Mucosa of rectum (tissue), 2 donors: ENCODE results near the gene PACSIN1.

Source experiments
- H3K27ac ChIP-seq, 2 donors: one replicate each; pipeline ENCODE4 v1.7.0; 2013; ENCODE audit warnings: inconsistent platforms in 2 of 2, low read depth in 2 of 2, low read length in 2 of 2
- H3K27me3 ChIP-seq, 2 donors: one replicate each; pipeline ENCODE4 v1.7.0; 2013; ENCODE audit warnings: low read length in 2 of 2; ENCODE audit not compliant: control insufficient read depth in 2 of 2, insufficient read depth in 2 of 2
- H3K36me3 ChIP-seq, 2 donors: one replicate each; pipeline ENCODE4 v1.7.0; 2013; ENCODE audit warnings: low read length in 2 of 2; ENCODE audit not compliant: control insufficient read depth in 2 of 2, insufficient read depth in 2 of 2
- H3K4me1 ChIP-seq, 2 donors: one replicate each; pipeline ENCODE4 v1.7.0; 2013; ENCODE audit warnings: low read length in 2 of 2, mild to moderate bottlenecking in 1 of 2; ENCODE audit not compliant: control insufficient read depth in 2 of 2, insufficient read depth in 2 of 2
- H3K4me3 ChIP-seq, 2 donors: one replicate each; pipeline ENCODE4 v1.7.0; 2013; ENCODE audit warnings: low read length in 2 of 2
- H3K9ac ChIP-seq, 2 donors: one replicate each; pipeline ENCODE4 v1.7.0; 2013; ENCODE audit warnings: low read length in 2 of 2, low read depth in 1 of 2, mild to moderate bottlenecking in 1 of 2
- H3K9me3 ChIP-seq, 2 donors: one replicate each; pipeline ENCODE4 v1.7.0; 2013; ENCODE audit warnings: low read length in 2 of 2; ENCODE audit not compliant: control insufficient read depth in 2 of 2
- donor health status: healthy.
- donor health status: Normal muscosa, but diverticular disease.

PACSIN1 gene

GRCh38 chr6:34578445-34579262 is 112.8 kb downstream of the PACSIN1 start:
- H3K9me3 ChIP-seq = no peaks in the 10 kb centered on the region
- H3K4me3 ChIP-seq = no peak overlapping the region
- no peak overlapping the region for H3K27ac ChIP-seq
- H3K27me3 ChIP-seq = no peaks in the 10 kb centered on the region
- no peak overlapping the region for H3K9ac ChIP-seq
- H3K4me1 ChIP-seq = peaks cover 0 to 3% of the 10 kb centered on the region in 2 donors
- H3K36me3 ChIP-seq = no peaks in the 10 kb centered on the region

GRCh38 chr6:34580707-34581560 is 115.1 kb downstream of the PACSIN1 start:
- no peak overlapping the region for H3K4me3 ChIP-seq
- H3K9me3 ChIP-seq = no peaks in the 10 kb centered on the region
- no peaks in the 10 kb centered on the region for H3K27me3 ChIP-seq
- no peaks in the 10 kb centered on the region for H3K36me3 ChIP-seq
- no peak overlapping the region for H3K9ac ChIP-seq
- H3K4me1 ChIP-seq = peaks cover 3 to 4% of the 10 kb centered on the region in 2 donors
- H3K27ac ChIP-seq = no peak overlapping the region

- H3K9me3 ChIP-seq = no peaks in the 10 kb centered on the region
- H3K27ac ChIP-seq = no peak overlapping the region
- H3K4me1 ChIP-seq = peaks cover 3 to 4% of the 10 kb centered on the region in 2 donors
- no peak overlapping the region for H3K9ac ChIP-seq
- H3K27me3 ChIP-seq = no peaks in the 10 kb centered on the region
- no peaks in the 10 kb centered on the region for H3K36me3 ChIP-seq
- no peak overlapping the region for H3K4me3 ChIP-seq
Measured at GRCh38 chr6:34581561-34581920, 115.7 kb downstream of the PACSIN1 start.

GRCh38 chr6:34583461-34583860 is 117.6 kb downstream of the PACSIN1 start:
- H3K27ac ChIP-seq = no peak overlapping the region

GRCh38 chr6:34583861-34584604 is 118.2 kb downstream of the PACSIN1 start:
- H3K27me3 ChIP-seq = no peaks in the 10 kb centered on the region
- H3K4me1 ChIP-seq = peaks cover 3 to 4% of the 10 kb centered on the region in 2 donors
- H3K27ac ChIP-seq = no peak overlapping the region
- H3K36me3 ChIP-seq = peaks cover 0 to 4% of the 10 kb centered on the region in 2 donors
- H3K4me3 ChIP-seq = no peak overlapping the region
- no peaks in the 10 kb centered on the region for H3K9me3 ChIP-seq
- H3K9ac ChIP-seq = no peak overlapping the region

More at GRCh38 chr6:34583461-34583860, 117.6 kb downstream of the PACSIN1 start:
- Histone ChIP-seq H3K36me3 (no peaks in the 10 kb centered on the region), H3K4me3 (no peak overlapping the region), H3K9ac (no peak overlapping the region), H3K9me3 (no peaks in the 10 kb centered on the region), H3K4me1 (peaks cover 3 to 4% of the 10 kb centered on the region in 2 donors), H3K27me3 (no peaks in the 10 kb centered on the region)

GRCh38 chr6:34584694-34585093 is 118.8 kb downstream of the PACSIN1 start:
- Histone ChIP-seq H3K9ac (no peak overlapping the region), H3K36me3 (peaks cover 6 to 11% of the 10 kb centered on the region in 2 donors), H3K9me3 (no peaks in the 10 kb centered on the region), H3K27ac (no peak overlapping the region), H3K4me3 (no peak overlapping the region), H3K4me1 (peaks cover 3 to 4% of the 10 kb centered on the region in 2 donors), H3K27me3 (no peaks in the 10 kb centered on the region)
